Neuronal stem cell (in vitro differentiated cells): ENCODE measurements around the gene CTNNB1.

Experiments
- DNase-seq: peaks from one replicate; pipeline ENCODE4 v3.0.0-alpha.2; 2013; ENCODE audit warnings: low spot score
- H2AFZ ChIP-seq: one replicate; pipeline ENCODE4 v1.6.1; 2013; ENCODE audit warnings: mild to moderate bottlenecking, low read length, inconsistent platforms
- H2AK5ac ChIP-seq: 2 replicates; pipeline ENCODE4 v1.6.1; 2013; ENCODE audit warnings: low read depth, mild to moderate bottlenecking, inconsistent platforms, low read length, moderate library complexity, mixed read lengths
- H2BK120ac ChIP-seq: 2 replicates; pipeline ENCODE4 v1.6.1; 2013; ENCODE audit warnings: low read depth, mild to moderate bottlenecking, inconsistent platforms, low read length, moderate library complexity, mixed read lengths
- H2BK12ac ChIP-seq: one replicate; pipeline ENCODE4 v1.6.1; 2013; ENCODE audit warnings: low read length, inconsistent platforms
- H2BK15ac ChIP-seq: 2 replicates; pipeline ENCODE4 v1.6.1; 2013; ENCODE audit warnings: mild to moderate bottlenecking, low read length, inconsistent platforms, mixed read lengths
- H2BK5ac ChIP-seq: one replicate; pipeline ENCODE4 v1.6.1; 2013; ENCODE audit warnings: inconsistent platforms, mild to moderate bottlenecking, low read length, moderate library complexity
- H3K14ac ChIP-seq: one replicate; pipeline ENCODE4 v1.6.1; 2013; ENCODE audit warnings: low read length, inconsistent platforms
- H3K18ac ChIP-seq: 2 replicates; pipeline ENCODE4 v1.6.1; 2013; ENCODE audit warnings: low read length, inconsistent platforms
- H3K23ac ChIP-seq: 2 replicates; pipeline ENCODE4 v1.6.1; 2013; ENCODE audit warnings: low read depth, mild to moderate bottlenecking, mixed read lengths, low read length, inconsistent platforms; ENCODE audit not compliant: poor library complexity
- H3K27ac ChIP-seq: replicated peaks from 3 replicates; pipeline ENCODE4 v1.5.1; 2013; ENCODE audit warnings: low read length, inconsistent platforms
- H3K27me3 ChIP-seq, 3 experiments: 2 replicates each; pipeline ENCODE4 v1.6.1; 2013; ENCODE audit warnings: low read length in 3 of 3, mild to moderate bottlenecking in 2 of 3, inconsistent platforms in 1 of 3, low read depth in 1 of 3, mixed read lengths in 1 of 3, moderate library complexity in 1 of 3; ENCODE audit not compliant: control insufficient read depth in 3 of 3, insufficient read depth in 3 of 3
- H3K36me3 ChIP-seq, 2 donors: replicated peaks in 1 of 2; 2 replicates each; pipeline ENCODE4 v1.6.1; 2013; ENCODE audit warnings: low read length in 2 of 2; ENCODE audit not compliant: control insufficient read depth in 2 of 2, insufficient read depth in 2 of 2
- H3K4ac ChIP-seq: 2 replicates; pipeline ENCODE4 v1.6.1; 2013; ENCODE audit warnings: inconsistent platforms, mild to moderate bottlenecking, low read length, moderate library complexity
- H3K4me1 ChIP-seq, 2 donors: 1 replicate in 1 of 2; 2 replicates in 1 of 2; pipeline ENCODE4 v1.6.1; 2013; ENCODE audit warnings: low read length in 2 of 2, low read depth in 1 of 2; ENCODE audit not compliant: control insufficient read depth in 2 of 2, insufficient read depth in 1 of 2
- H3K4me2 ChIP-seq: one replicate; pipeline ENCODE4 v1.6.1; 2013; ENCODE audit warnings: mild to moderate bottlenecking, low read length, inconsistent platforms; ENCODE audit not compliant: insufficient read depth, poor library complexity, severe bottlenecking
- H3K4me3 ChIP-seq, 2 donors: 2 replicates each; pipeline ENCODE4 v1.5.1; 2013; ENCODE audit warnings: low read length in 2 of 2, mild to moderate bottlenecking in 2 of 2, inconsistent platforms in 1 of 2, moderate library complexity in 1 of 2
- H3K79me1 ChIP-seq: one replicate; pipeline ENCODE4 v1.6.1; 2013; ENCODE audit warnings: low read depth, mild to moderate bottlenecking, inconsistent platforms, low read length, moderate library complexity
- H3K9ac ChIP-seq: one replicate; pipeline ENCODE4 v1.6.1; 2013; ENCODE audit warnings: mild to moderate bottlenecking, low read depth, low read length, inconsistent platforms; ENCODE audit not compliant: poor library complexity
- H3K9me3 ChIP-seq, 2 donors: replicated peaks in 1 of 2; 2 replicates each; pipeline versions ENCODE3 to v1.6.1; 2013; ENCODE audit warnings: low read length in 2 of 2, mild to moderate bottlenecking in 2 of 2, inconsistent platforms in 1 of 2, low read depth in 1 of 2, mixed read lengths in 1 of 2, moderate library complexity in 1 of 2; ENCODE audit not compliant: control insufficient read depth in 2 of 2, insufficient read depth in 1 of 2
- H4K8ac ChIP-seq: one replicate; pipeline ENCODE4 v1.6.1; 2013; ENCODE audit warnings: low read depth, mild to moderate bottlenecking, inconsistent platforms, low read length, moderate library complexity
- H4K91ac ChIP-seq: one replicate; pipeline ENCODE4 v1.6.1; 2013; ENCODE audit warnings: low read length, low read depth, mild to moderate bottlenecking, inconsistent platforms; ENCODE audit not compliant: poor library complexity
- WGBS, 2 donors: extraction: QIAGEN DNeasy Blood & Tissue Kit; methylation state at CpG; one replicate each; pipeline ENCODE4 v1.1.7; 2013; ENCODE audit warnings: missing lambda C conversion rate in 2 of 2, mixed read lengths in 1 of 2; ENCODE audit not compliant: insufficient read length in 2 of 2, insufficient replicate concordance in 1 of 2; ENCODE audit errors: extremely low coverage in 2 of 2; 5-methylcytosine and 5-hydroxymethylcytosine counted together

Gene CTNNB1

GRCh38 chr3:41196499-41197410 lies 2.5 kb upstream of the CTNNB1 start:
- DNase-seq: no peak
- Histone ChIP-seq H3K27ac (no peak overlapping the region), H2BK12ac (no peak overlapping the region), H3K36me3 (no peaks in the 10 kb centered on the region), H3K4me1 (peaks cover 4 to 10% of the 10 kb centered on the region in 2 donors), H3K14ac (no peak overlapping the region), H3K79me1 (peaks cover 3% of the 10 kb centered on the region), H3K9me3 (no peaks in the 10 kb centered on the region), H3K4me2 (no peak overlapping the region), H3K18ac (no peak overlapping the region), H2AK5ac (no peak overlapping the region), H4K91ac (no peak overlapping the region), H2BK5ac (no peak overlapping the region), H4K8ac (no peak overlapping the region), H2BK120ac (no peak overlapping the region), H3K4me3 (no peak overlapping the region), H3K27me3 (no peaks in the 10 kb centered on the region), H3K9ac (no peak overlapping the region), H3K4ac (no peak overlapping the region), H2AFZ (no peak overlapping the region), H2BK15ac (no peak overlapping the region), H3K23ac (no peak overlapping the region)
- WGBS, 2 donors: no CpG with 5 or more reads among the region's 9 CpGs

GRCh38 chr3:41198046-41198445 lies 1.3 kb upstream of the CTNNB1 start:
- Histone ChIP-seq H3K23ac (no peak overlapping the region), H3K14ac (no peak overlapping the region), H2BK15ac (no peak overlapping the region), H2AFZ (peak overlapping the region; percentile 98), H2BK5ac (no peak overlapping the region), H3K36me3 (no peaks in the 10 kb centered on the region), H3K27me3 (no peaks in the 10 kb centered on the region), H3K18ac (no peak overlapping the region), H3K4ac (no peak overlapping the region), H3K79me1 (peaks cover 3% of the 10 kb centered on the region), H2BK120ac (no peak overlapping the region), H2BK12ac (no peak overlapping the region), H3K4me2 (no peak overlapping the region), H2AK5ac (no peak overlapping the region), H3K4me3 (peak overlapping the region in 1 of 2 donors; percentile 96), H4K8ac (no peak overlapping the region), H3K4me1 (peaks cover 6 to 16% of the 10 kb centered on the region in 2 donors), H4K91ac (no peak overlapping the region), H3K9ac (no peak overlapping the region), H3K9me3 (no peaks in the 10 kb centered on the region), H3K27ac (no peak overlapping the region)
- no peak for DNase-seq
- WGBS, 2 donors: no CpG with 5 or more reads among the region's 7 CpGs

- peak overlapping the region; percentile 89 for H3K4me2 ChIP-seq
- peak overlapping the region; percentile 86 for H4K8ac ChIP-seq
- no peaks in the 10 kb centered on the region for H3K9me3 ChIP-seq
- H2BK5ac ChIP-seq: peak overlapping the region; percentile 94
- no peak overlapping the region for H2AK5ac ChIP-seq
- peak overlapping the region; percentile 71 for H3K27ac ChIP-seq
- H3K4me1 ChIP-seq: peaks cover 6 to 21% of the 10 kb centered on the region in 2 donors
- no peak overlapping the region for H3K14ac ChIP-seq
- no peak overlapping the region for H4K91ac ChIP-seq
- WGBS, 2 donors: no CpG with 5 or more reads among the region's 20 CpGs
- H3K4me3 ChIP-seq: peak overlapping the region; percentile 93 to 96
- no peak overlapping the region for H2BK120ac ChIP-seq
- H2BK12ac ChIP-seq: peak overlapping the region; percentile 16
- H3K9ac ChIP-seq: peak overlapping the region; percentile 81
- H3K4ac ChIP-seq: no peak overlapping the region
- peak overlapping the region; percentile 98 for H2BK15ac ChIP-seq
- H3K79me1 ChIP-seq: peaks cover 3% of the 10 kb centered on the region
- peak overlapping the region; percentile 100 for H3K23ac ChIP-seq
- peak; percentile 43 for DNase-seq
- H3K18ac ChIP-seq: peak overlapping the region; percentile 99
- no peaks in the 10 kb centered on the region for H3K27me3 ChIP-seq
- H3K36me3 ChIP-seq: no peaks in the 10 kb centered on the region
- peak overlapping the region; percentile 98 for H2AFZ ChIP-seq
Measured at GRCh38 chr3:41198526-41198925, 779 bp upstream of the CTNNB1 start.

- Histone ChIP-seq H2AFZ (peak overlapping the region; percentile 98), H4K91ac (no peak overlapping the region), H3K9ac (peak overlapping the region; percentile 68), H3K79me1 (peaks cover 3% of the 10 kb centered on the region), H2BK120ac (peak overlapping the region; percentile 87), H2BK15ac (no peak overlapping the region), H3K23ac (peak overlapping the region; percentile 100), H4K8ac (no peak overlapping the region), H3K27ac (peak overlapping the region; percentile 98), H2AK5ac (peak overlapping the region; percentile 97), H3K18ac (no peak overlapping the region), H2BK12ac (no peak overlapping the region), H3K36me3 (no peaks in the 10 kb centered on the region), H3K27me3 (no peaks in the 10 kb centered on the region), H3K4me3 (peak overlapping the region; percentile 93 to 96), H3K4me2 (peak overlapping the region; percentile 54), H3K9me3 (no peaks in the 10 kb centered on the region), H2BK5ac (peak overlapping the region; percentile 100), H3K14ac (peak overlapping the region; percentile 94), H3K4me1 (peaks cover 5 to 19% of the 10 kb centered on the region in 2 donors), H3K4ac (no peak overlapping the region)
- WGBS, 2 donors: no CpG with 5 or more reads among the region's 40 CpGs
- no peak for DNase-seq
Measured at GRCh38 chr3:41199866-41200668, 762 bp downstream of the CTNNB1 start.
